Mesenchymal stem cell (in vitro differentiated cells and primary cell): ENCODE data around the gene SLC5A6.

Experiments
- DNase-seq: peaks from one replicate; pipeline ENCODE4 v3.0.0-alpha.2; 2013
- H2AFZ ChIP-seq: one replicate; pipeline ENCODE4 v1.6.1; 2013; ENCODE audit warnings: low read depth, mild to moderate bottlenecking, control low read depth, inconsistent platforms, low read length, moderate library complexity
- H2AK5ac ChIP-seq: 2 replicates; pipeline ENCODE4 v1.6.1; 2013; ENCODE audit warnings: low read length, moderate library complexity, mild to moderate bottlenecking, inconsistent platforms; ENCODE audit not compliant: severe bottlenecking
- H2BK120ac ChIP-seq: one replicate; pipeline ENCODE4 v1.6.1; 2013; ENCODE audit warnings: low read depth, mild to moderate bottlenecking, inconsistent platforms, low read length, moderate library complexity
- H2BK12ac ChIP-seq, 2 experiments: one replicate each; pipeline ENCODE4 v1.6.1; 2013; ENCODE audit warnings: inconsistent platforms in 2 of 2, low read length in 2 of 2, mild to moderate bottlenecking in 2 of 2, moderate library complexity in 2 of 2, control low read depth in 1 of 2
- H2BK15ac ChIP-seq: one replicate; pipeline ENCODE4 v1.6.1; 2013; ENCODE audit warnings: mild to moderate bottlenecking, low read depth, inconsistent platforms; ENCODE audit not compliant: poor library complexity, severe bottlenecking
- H2BK5ac ChIP-seq: 2 replicates; pipeline ENCODE4 v1.6.1; 2013; ENCODE audit warnings: low read depth, mild to moderate bottlenecking, low read length, control low read depth, inconsistent platforms; ENCODE audit not compliant: poor library complexity, severe bottlenecking
- H3K14ac ChIP-seq, 2 experiments: one replicate each; pipeline ENCODE4 v1.6.1; 2013; ENCODE audit warnings: inconsistent platforms in 2 of 2, low read length in 2 of 2, control low read depth in 1 of 2, mild to moderate bottlenecking in 1 of 2, moderate library complexity in 1 of 2
- H3K18ac ChIP-seq, 2 experiments: one replicate each; pipeline ENCODE4 v1.6.1; 2013; ENCODE audit warnings: inconsistent platforms in 2 of 2, low read length in 2 of 2, control low read depth in 1 of 2, low read depth in 1 of 2, mild to moderate bottlenecking in 1 of 2
- H3K23ac ChIP-seq, 2 experiments: one replicate each; pipeline ENCODE4 v1.6.1; 2013; ENCODE audit warnings: inconsistent platforms in 2 of 2, low read length in 2 of 2, mild to moderate bottlenecking in 2 of 2, moderate library complexity in 2 of 2, control low read depth in 1 of 2
- H3K27ac ChIP-seq: 2 replicates; pipeline ENCODE4 v1.5.1; 2013; ENCODE audit warnings: mild to moderate bottlenecking, moderate library complexity, low read length, control low read depth, inconsistent platforms; ENCODE audit not compliant: poor library complexity, severe bottlenecking
- H3K27me3 ChIP-seq, 2 experiments: 2 replicates each; pipeline versions ENCODE4 v1.6.1 to v1.7.0; 2013; ENCODE audit warnings: low read length in 2 of 2, mild to moderate bottlenecking in 2 of 2, moderate library complexity in 2 of 2, control low read depth in 1 of 2, inconsistent platforms in 1 of 2; ENCODE audit not compliant: control insufficient read depth in 1 of 2, insufficient read depth in 1 of 2
- H3K36me3 ChIP-seq, 2 experiments: 2 replicates each; pipeline versions ENCODE4 v1.6.1 to v1.7.0; 2013; ENCODE audit warnings: low read length in 2 of 2, control low read depth in 1 of 2, inconsistent platforms in 1 of 2, low read depth in 1 of 2, mild to moderate bottlenecking in 1 of 2; ENCODE audit not compliant: insufficient read depth in 2 of 2, control insufficient read depth in 1 of 2
- H3K4ac ChIP-seq, 2 experiments: one replicate each; pipeline ENCODE4 v1.6.1; 2013; ENCODE audit warnings: inconsistent platforms in 2 of 2, low read length in 2 of 2, mild to moderate bottlenecking in 2 of 2, moderate library complexity in 2 of 2, control low read depth in 1 of 2, low read depth in 1 of 2
- H3K4me1 ChIP-seq: 2 replicates; pipeline ENCODE4 v1.6.1; 2013; ENCODE audit warnings: low read depth, low read length, control low read depth; ENCODE audit not compliant: control insufficient read depth, insufficient read depth
- H3K4me2 ChIP-seq: 2 replicates; pipeline ENCODE4 v1.6.1; 2013; ENCODE audit warnings: low read length, mild to moderate bottlenecking, inconsistent platforms; ENCODE audit not compliant: poor library complexity, severe bottlenecking
- H3K4me3 ChIP-seq, 2 experiments: 2 replicates each; pipeline versions ENCODE4 v1.5.1 to v1.7.0; 2013; ENCODE audit warnings: low read length in 2 of 2, mild to moderate bottlenecking in 2 of 2, control low read depth in 1 of 2, low read depth in 1 of 2; ENCODE audit not compliant: insufficient read depth in 1 of 2
- H3K79me1 ChIP-seq: replicated peaks from 2 replicates; pipeline ENCODE4 v1.6.1; 2013; ENCODE audit warnings: mild to moderate bottlenecking, control low read depth, low read length, inconsistent platforms; ENCODE audit not compliant: poor library complexity, severe bottlenecking
- H3K9ac ChIP-seq: 2 replicates; pipeline ENCODE4 v1.7.0; 2013; ENCODE audit warnings: mild to moderate bottlenecking, low read length, moderate library complexity
- H3K9me3 ChIP-seq: 2 replicates; pipeline ENCODE4 v1.7.0; 2013; ENCODE audit warnings: mild to moderate bottlenecking, low read length; ENCODE audit not compliant: control insufficient read depth
- H4K8ac ChIP-seq: one replicate; pipeline ENCODE4 v1.6.1; 2013; ENCODE audit warnings: inconsistent platforms, mild to moderate bottlenecking, low read length, moderate library complexity
- H4K91ac ChIP-seq: one replicate; pipeline ENCODE4 v1.6.1; 2013; ENCODE audit warnings: mild to moderate bottlenecking, low read length, inconsistent platforms
- WGBS: methylation state at CpG from one replicate; pipeline ENCODE4 v1.1.7; 2013; ENCODE audit warnings: mixed read lengths; 5-methylcytosine and 5-hydroxymethylcytosine counted together

Gene SLC5A6

DNA sequence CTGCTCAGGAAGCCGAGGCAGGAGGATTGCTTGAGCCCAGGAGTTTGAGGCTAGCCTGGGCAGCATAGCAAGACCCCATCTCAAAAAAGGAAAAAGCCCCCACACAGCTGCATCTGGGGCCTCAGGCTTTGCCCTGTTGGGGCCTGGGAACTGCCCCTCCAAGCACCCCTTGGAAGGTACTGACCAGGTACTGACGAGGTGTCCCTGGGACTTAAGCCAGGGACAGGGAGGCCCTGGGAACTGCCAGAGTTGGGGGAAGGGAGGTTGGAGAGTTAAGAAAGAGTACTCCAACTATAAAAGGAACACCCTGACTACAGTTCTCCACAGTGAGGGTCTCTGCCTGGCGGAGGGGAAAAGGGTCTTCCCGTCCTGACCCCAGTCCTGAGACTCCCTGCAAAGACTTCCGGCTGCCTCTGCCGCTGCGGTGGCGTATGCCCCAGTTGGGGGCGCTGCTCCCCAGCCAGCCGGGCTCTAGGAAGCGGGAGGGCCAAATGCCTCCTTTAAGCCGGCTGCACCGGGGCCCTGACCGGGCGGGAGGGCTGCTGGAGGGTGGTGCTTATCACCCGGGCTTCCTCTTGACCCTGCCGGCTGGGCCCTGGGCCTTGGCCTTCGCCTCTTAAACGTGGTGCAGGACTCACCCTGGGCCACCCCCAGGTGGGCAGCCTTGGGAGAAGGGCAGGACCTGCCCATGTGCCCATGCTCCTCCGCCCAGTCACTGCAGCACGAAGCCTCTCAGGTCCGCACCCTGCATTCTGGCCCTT lies 38.0 kb upstream of the SLC5A6 start:
- Histone ChIP-seq H3K14ac (no peak overlapping the region), H2AK5ac (no peak overlapping the region), H3K9me3 (no peaks in the 10 kb centered on the region)

GRCh38 chr2:27249159-27249890 lies 37.3 kb upstream of the SLC5A6 start:
- H3K4ac ChIP-seq, result no peak overlapping the region
- H2BK120ac ChIP-seq, result no peak overlapping the region
- H4K8ac ChIP-seq, result no peak overlapping the region
- H3K9me3 ChIP-seq, result no peaks in the 10 kb centered on the region
- H3K14ac ChIP-seq, result no peak overlapping the region
- H3K4me2 ChIP-seq, result no peak overlapping the region
- peaks cover 36 to 43% of the 10 kb centered on the region in 2 experiments for H3K27me3 ChIP-seq
- no peak overlapping the region for H3K9ac ChIP-seq
- H3K18ac ChIP-seq, result no peak overlapping the region
- H2AK5ac ChIP-seq, result no peak overlapping the region
- WGBS, result 76% methylated on average over 9 of the region's 12 CpGs
- H3K27ac ChIP-seq, result no peak overlapping the region
- no peak for DNase-seq
- H2AFZ ChIP-seq, result no peak overlapping the region
- H2BK5ac ChIP-seq, result no peak overlapping the region
- peaks cover 5% of the 10 kb centered on the region for H3K4me1 ChIP-seq
- H3K23ac ChIP-seq, result no peak overlapping the region
- H2BK12ac ChIP-seq, result no peak overlapping the region
- no peak overlapping the region for H3K4me3 ChIP-seq
- H2BK15ac ChIP-seq, result no peak overlapping the region
- peaks cover 10 to 12% of the 10 kb centered on the region in 2 experiments for H3K36me3 ChIP-seq
- H4K91ac ChIP-seq, result no peak overlapping the region
- H3K79me1 ChIP-seq, result no peaks in the 10 kb centered on the region

More for the DNA sequence above, 38.0 kb upstream of the SLC5A6 start:
- peaks cover 43% of the 10 kb centered on the region in 2 experiments for H3K27me3 ChIP-seq
- H3K4me2 ChIP-seq, result no peak overlapping the region
- H4K8ac ChIP-seq, result peak overlapping the region; percentile 15
- no peak overlapping the region for H3K23ac ChIP-seq
- DNase-seq, result peak; percentile 55
- WGBS, result 23% methylated on average over 22 of the region's 22 CpGs
- H3K4ac ChIP-seq, result no peak overlapping the region
- no peak overlapping the region for H3K27ac ChIP-seq
- no peak overlapping the region for H2BK15ac ChIP-seq
- H4K91ac ChIP-seq, result no peak overlapping the region
- no peak overlapping the region for H3K4me3 ChIP-seq
- no peaks in the 10 kb centered on the region for H3K79me1 ChIP-seq
- H2BK12ac ChIP-seq, result no peak overlapping the region
- no peak overlapping the region for H2BK5ac ChIP-seq
- H2AFZ ChIP-seq, result no peak overlapping the region
- H3K4me1 ChIP-seq, result peaks cover 5% of the 10 kb centered on the region
- H3K18ac ChIP-seq, result no peak overlapping the region
- no peak overlapping the region for H2BK120ac ChIP-seq
- no peak overlapping the region for H3K9ac ChIP-seq
- peaks cover 3 to 5% of the 10 kb centered on the region in 2 experiments for H3K36me3 ChIP-seq

DNA sequence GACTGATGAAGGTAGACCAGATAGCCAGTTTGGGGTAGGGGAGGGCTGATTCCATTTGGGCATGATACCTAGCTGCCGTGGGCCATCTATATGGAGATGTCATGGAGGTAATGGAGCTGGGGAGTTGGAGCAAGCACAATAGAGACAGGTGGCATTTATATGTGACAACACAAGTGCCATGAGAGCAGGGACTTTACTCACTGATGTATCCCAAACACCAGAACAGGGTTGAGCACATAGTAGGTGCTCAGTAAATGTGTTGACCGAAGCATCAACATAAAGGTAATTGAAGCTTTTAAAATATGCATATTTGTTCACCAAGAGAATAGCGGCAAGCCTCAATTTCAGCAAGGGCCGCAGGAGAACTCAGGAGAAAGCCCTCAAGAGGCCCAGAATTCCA lies 35.8 kb upstream of the SLC5A6 start:
- H2BK120ac ChIP-seq, result no peak overlapping the region
- H3K4me2 ChIP-seq, result no peak overlapping the region

DNA sequence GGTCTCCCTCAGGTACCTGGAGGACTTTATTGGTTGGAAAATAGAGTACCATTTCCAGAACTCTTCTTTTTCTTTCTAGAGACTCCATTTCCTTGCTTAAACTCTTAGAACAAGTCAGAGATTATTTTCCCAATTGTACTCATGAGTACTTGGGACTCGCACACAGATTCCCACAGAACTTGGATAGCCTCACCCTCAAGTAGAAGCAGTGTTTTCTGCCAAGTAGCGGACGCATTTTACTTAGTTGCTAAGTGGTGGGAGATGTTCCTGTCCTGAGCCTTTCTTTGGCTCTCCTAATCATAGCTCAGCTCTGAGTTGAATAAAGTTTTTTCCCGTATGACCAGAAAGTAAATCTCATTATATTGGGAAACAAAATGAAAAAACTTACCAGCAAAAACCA lies 33.6 kb upstream of the SLC5A6 start:
- H4K8ac ChIP-seq, result no peak overlapping the region
- peaks cover 15 to 24% of the 10 kb centered on the region in 2 experiments for H3K27me3 ChIP-seq
- no peak overlapping the region for H3K4me2 ChIP-seq
- H2AFZ ChIP-seq, result no peak overlapping the region
- H2BK5ac ChIP-seq, result no peak overlapping the region
- H2BK15ac ChIP-seq, result no peak overlapping the region
- no peak overlapping the region for H4K91ac ChIP-seq
- H3K79me1 ChIP-seq, result no peaks in the 10 kb centered on the region
- H3K9me3 ChIP-seq, result no peaks in the 10 kb centered on the region
- peaks cover 47 to 49% of the 10 kb centered on the region in 2 experiments for H3K36me3 ChIP-seq
- H3K4me1 ChIP-seq, result peaks cover 5% of the 10 kb centered on the region
- no peak overlapping the region for H2BK12ac ChIP-seq
- no peak for DNase-seq
- no peak overlapping the region for H3K14ac ChIP-seq
- no peak overlapping the region for H3K4ac ChIP-seq
- 96% methylated on average over 4 of the region's 4 CpGs for WGBS
- H2AK5ac ChIP-seq, result no peak overlapping the region
- no peak overlapping the region for H3K4me3 ChIP-seq
- no peak overlapping the region for H3K23ac ChIP-seq
- H2BK120ac ChIP-seq, result no peak overlapping the region
- H3K27ac ChIP-seq, result no peak overlapping the region
- H3K9ac ChIP-seq, result no peak overlapping the region
- H3K18ac ChIP-seq, result no peak overlapping the region

More for the DNA sequence above, 35.8 kb upstream of the SLC5A6 start:
- no peak overlapping the region for H2BK15ac ChIP-seq
- H3K14ac ChIP-seq, result no peak overlapping the region
- no peak overlapping the region for H4K8ac ChIP-seq
- DNase-seq, result no peak
- H2AK5ac ChIP-seq, result no peak overlapping the region
- whole genome bisulfite sequencing, result 81% methylated on average over 4 of the region's 4 CpGs
- no peak overlapping the region for H4K91ac ChIP-seq
- H3K18ac ChIP-seq, result no peak overlapping the region
- no peak overlapping the region for H3K9ac ChIP-seq
- no peak overlapping the region for H2BK12ac ChIP-seq
- peaks cover 30 to 37% of the 10 kb centered on the region in 2 experiments for H3K27me3 ChIP-seq
- H3K9me3 ChIP-seq, result no peaks in the 10 kb centered on the region
- H3K79me1 ChIP-seq, result no peaks in the 10 kb centered on the region
- no peak overlapping the region for H3K27ac ChIP-seq
- no peak overlapping the region for H2BK5ac ChIP-seq
- H2AFZ ChIP-seq, result no peak overlapping the region
- H3K23ac ChIP-seq, result no peak overlapping the region
- H3K36me3 ChIP-seq, result peaks cover 24 to 26% of the 10 kb centered on the region in 2 experiments
- peaks cover 5% of the 10 kb centered on the region for H3K4me1 ChIP-seq
- no peak overlapping the region for H3K4me3 ChIP-seq
- H3K4ac ChIP-seq, result no peak overlapping the region
